Gastrocnemius medialis (tissue), 4 donors: ENCODE data around the gene GANC.

Experiments used
- POLR2A ChIP-seq, 2 donors: fragments of 450-650 bp; IDR thresholded peaks; one replicate each; pipeline ENCODE4 v1.6.1; 2017; ENCODE audit warnings: antibody characterized with exemption in 2 of 2, mild to moderate bottlenecking in 2 of 2, moderate library complexity in 2 of 2
- TF ChIP-seq, protein P1 (sequence below), 5 experiments: fragments of 450-650 bp in 3 of 5; fragments of 200-600 bp in 2 of 5; sonication (generic) in 2 of 5; IDR thresholded peaks in 4 of 5; conservative IDR thresholded peaks in 1 of 5; 1 replicate in 4 of 5; 2 replicates in 1 of 5; pipeline ENCODE4 v1.5.1; 2016 to 2019; ENCODE audit warnings: antibody characterized with exemption in 5 of 5, mild to moderate bottlenecking in 3 of 5, moderate library complexity in 3 of 5

DNA sequence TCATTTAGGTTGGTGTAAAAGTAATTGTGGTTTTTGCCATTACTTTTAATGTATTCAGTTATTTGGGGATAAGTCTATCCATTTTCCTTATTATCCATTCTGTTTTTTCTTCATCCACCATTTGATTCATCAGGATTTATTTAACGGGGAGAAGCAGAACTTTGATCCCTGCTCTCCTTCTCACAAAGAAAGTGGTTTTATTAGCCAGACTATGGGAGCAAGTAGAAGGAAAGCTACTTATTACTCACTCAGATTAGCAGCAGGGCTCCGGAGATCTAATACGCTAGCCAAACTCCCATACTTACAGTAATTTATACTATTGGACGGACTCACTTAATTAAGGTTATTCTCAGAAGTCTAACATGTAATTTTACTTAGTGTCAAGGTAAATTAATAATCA is 14.9 kb downstream of the GANC start:
- TF ChIP-seq, protein P1, sequence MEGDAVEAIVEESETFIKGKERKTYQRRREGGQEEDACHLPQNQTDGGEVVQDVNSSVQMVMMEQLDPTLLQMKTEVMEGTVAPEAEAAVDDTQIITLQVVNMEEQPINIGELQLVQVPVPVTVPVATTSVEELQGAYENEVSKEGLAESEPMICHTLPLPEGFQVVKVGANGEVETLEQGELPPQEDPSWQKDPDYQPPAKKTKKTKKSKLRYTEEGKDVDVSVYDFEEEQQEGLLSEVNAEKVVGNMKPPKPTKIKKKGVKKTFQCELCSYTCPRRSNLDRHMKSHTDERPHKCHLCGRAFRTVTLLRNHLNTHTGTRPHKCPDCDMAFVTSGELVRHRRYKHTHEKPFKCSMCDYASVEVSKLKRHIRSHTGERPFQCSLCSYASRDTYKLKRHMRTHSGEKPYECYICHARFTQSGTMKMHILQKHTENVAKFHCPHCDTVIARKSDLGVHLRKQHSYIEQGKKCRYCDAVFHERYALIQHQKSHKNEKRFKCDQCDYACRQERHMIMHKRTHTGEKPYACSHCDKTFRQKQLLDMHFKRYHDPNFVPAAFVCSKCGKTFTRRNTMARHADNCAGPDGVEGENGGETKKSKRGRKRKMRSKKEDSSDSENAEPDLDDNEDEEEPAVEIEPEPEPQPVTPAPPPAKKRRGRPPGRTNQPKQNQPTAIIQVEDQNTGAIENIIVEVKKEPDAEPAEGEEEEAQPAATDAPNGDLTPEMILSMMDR (IDR thresholded peaks at IDR 0.05 in 4 of 5, conservative IDR thresholded peaks at IDR 0.05 in 1 of 5): no peak
- no peak for TF ChIP-seq POLR2A (IDR thresholded peaks at IDR 0.05)
